Right lobe of liver (tissue), 6 donors: Measurements from ENCODE around the gene SEMA3A. TPM values are rescaled to one million over a fixed set of nuclear protein-coding genes. Genes with fewer than 3 reads are reported as not detected.
"Not testable (repeated sequence)": the region's sequence is repeated elsewhere in the genome, so short reads cannot be mapped to it uniquely, and the experiment has no call there.

Experiments used
- ATAC-seq, 4 donors: fragments of 200-7000 bp; cut with Tn5 transposase; one replicate each; pipeline ENCODE4 v1.9.1; 2020; ENCODE audit warnings: mild to moderate bottlenecking in 4 of 4, moderate library complexity in 4 of 4
- DNase-seq, 3 donors: peaks; one replicate each; pipeline ENCODE4 v3.0.0-alpha.2; 2020
- H3K27ac ChIP-seq, 3 donors: fragments of 200-600 bp; one replicate each; pipeline ENCODE4 v1.8.0; 2022
- H3K27me3 ChIP-seq, 2 donors: fragments of 200-600 bp; one replicate each; pipeline ENCODE4 v1.8.0; 2022
- H3K36me3 ChIP-seq, 4 donors: fragments of 200-600 bp; sonication (generic) in 1 of 4; one replicate each; pipeline versions ENCODE4 v1.5.1 to v1.8.0; 2017 to 2022; ENCODE audit warnings: control low read depth in 1 of 4
- H3K4me1 ChIP-seq, 4 donors: fragments of 200-600 bp; sonication (generic) in 1 of 4; one replicate each; pipeline versions ENCODE4 v1.5.1 to v1.8.0; 2017 to 2022; ENCODE audit warnings: control low read depth in 1 of 4
- H3K4me3 ChIP-seq, 3 donors: fragments of 200-600 bp; one replicate each; pipeline ENCODE4 v1.8.0; 2022
- H3K9me3 ChIP-seq, 4 donors: fragments of 200-600 bp; sonication (generic) in 1 of 4; one replicate each; pipeline versions ENCODE4 v1.5.1 to v1.8.0; 2017 to 2022; ENCODE audit warnings: control low read depth in 1 of 4
- POLR2A ChIP-seq: fragments of 450-650 bp; IDR thresholded peaks from one replicate; pipeline ENCODE4 v1.6.1; 2017; ENCODE audit warnings: antibody characterized with exemption, mild to moderate bottlenecking
- WGBS: methylation state at CpG from one replicate; pipeline ENCODE4 v1.1.6; 2018; ENCODE audit warnings: low coverage, low lambda C conversion rate; ENCODE audit not compliant: insufficient coverage; ENCODE audit errors: missing lambda C conversion rate; 5-methylcytosine and 5-hydroxymethylcytosine counted together
- intact Hi-C, 2 donors: fragments of 100-400 bp; cut with DNase I; formaldehyde crosslinking; loops; one replicate each; pipeline versions ENCODE4 v1.11.2 to v1.14.1; 2022
- total RNA-seq, 6 experiments: library from RNA; depleted of rRNA in 2 of 6; stranded (reverse); fragments of >200 nt in 2 of 6; fragmentation: NEBNext Ultra II Directional in 3 of 6; extraction: Animal tissue kit (Norgen Biotek cat#: 25700) in 3 of 6; gene quantifications; one replicate each; pipeline versions ENCODE4 v1.1.0 to v1.2.4, GENCODE V29; 2016 to 2023
- TF ChIP-seq, protein P1 (sequence below), 4 donors: fragments of 200-600 bp in 3 of 4; fragments of 450-650 bp in 1 of 4; IDR thresholded peaks; one replicate each; pipeline versions ENCODE4 v1.5.1 to v1.8.0; 2016 to 2022; ENCODE audit warnings: antibody characterized with exemption in 4 of 4, mild to moderate bottlenecking in 2 of 4
- donor health status: DM: no; HTN: yes; CAD: no.
- donor health status: DM: no; HTN: no; CAD: no.
- donor health status: DM: no; HTN: no; CAD: no.
- donor health status: DM: no; HTN: yes; CAD: no.
- donor health status: DM: no; HTN: yes; CAD: no.

SEMA3A gene
- total RNA-seq, 6 experiments from 2014 or later = 0.12 to 0.57 (median 0.29) TPM; not detected in 1

GRCh38 chr7:84157171-84157570, 37.4 kb downstream of the SEMA3A start:
- Histone ChIP-seq H3K9me3 (no peaks in the 10 kb centered on the region), H3K36me3 (no peaks in the 10 kb centered on the region), H3K27ac (no peak overlapping the region), H3K4me3 (no peak overlapping the region), H3K4me1 (no peaks in the 10 kb centered on the region), H3K27me3 (no peaks in the 10 kb centered on the region)
- ATAC-seq (no peak), DNase-seq (no peak)
- 51% methylated on average over 4 of the region's 4 CpGs for WGBS
- no peak for TF ChIP-seq POLR2A
- TF ChIP-seq, protein P1, sequence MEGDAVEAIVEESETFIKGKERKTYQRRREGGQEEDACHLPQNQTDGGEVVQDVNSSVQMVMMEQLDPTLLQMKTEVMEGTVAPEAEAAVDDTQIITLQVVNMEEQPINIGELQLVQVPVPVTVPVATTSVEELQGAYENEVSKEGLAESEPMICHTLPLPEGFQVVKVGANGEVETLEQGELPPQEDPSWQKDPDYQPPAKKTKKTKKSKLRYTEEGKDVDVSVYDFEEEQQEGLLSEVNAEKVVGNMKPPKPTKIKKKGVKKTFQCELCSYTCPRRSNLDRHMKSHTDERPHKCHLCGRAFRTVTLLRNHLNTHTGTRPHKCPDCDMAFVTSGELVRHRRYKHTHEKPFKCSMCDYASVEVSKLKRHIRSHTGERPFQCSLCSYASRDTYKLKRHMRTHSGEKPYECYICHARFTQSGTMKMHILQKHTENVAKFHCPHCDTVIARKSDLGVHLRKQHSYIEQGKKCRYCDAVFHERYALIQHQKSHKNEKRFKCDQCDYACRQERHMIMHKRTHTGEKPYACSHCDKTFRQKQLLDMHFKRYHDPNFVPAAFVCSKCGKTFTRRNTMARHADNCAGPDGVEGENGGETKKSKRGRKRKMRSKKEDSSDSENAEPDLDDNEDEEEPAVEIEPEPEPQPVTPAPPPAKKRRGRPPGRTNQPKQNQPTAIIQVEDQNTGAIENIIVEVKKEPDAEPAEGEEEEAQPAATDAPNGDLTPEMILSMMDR (IDR thresholded peaks at IDR 0.05) = no peak
- intact Hi-C loops = no loop called here

DNA sequence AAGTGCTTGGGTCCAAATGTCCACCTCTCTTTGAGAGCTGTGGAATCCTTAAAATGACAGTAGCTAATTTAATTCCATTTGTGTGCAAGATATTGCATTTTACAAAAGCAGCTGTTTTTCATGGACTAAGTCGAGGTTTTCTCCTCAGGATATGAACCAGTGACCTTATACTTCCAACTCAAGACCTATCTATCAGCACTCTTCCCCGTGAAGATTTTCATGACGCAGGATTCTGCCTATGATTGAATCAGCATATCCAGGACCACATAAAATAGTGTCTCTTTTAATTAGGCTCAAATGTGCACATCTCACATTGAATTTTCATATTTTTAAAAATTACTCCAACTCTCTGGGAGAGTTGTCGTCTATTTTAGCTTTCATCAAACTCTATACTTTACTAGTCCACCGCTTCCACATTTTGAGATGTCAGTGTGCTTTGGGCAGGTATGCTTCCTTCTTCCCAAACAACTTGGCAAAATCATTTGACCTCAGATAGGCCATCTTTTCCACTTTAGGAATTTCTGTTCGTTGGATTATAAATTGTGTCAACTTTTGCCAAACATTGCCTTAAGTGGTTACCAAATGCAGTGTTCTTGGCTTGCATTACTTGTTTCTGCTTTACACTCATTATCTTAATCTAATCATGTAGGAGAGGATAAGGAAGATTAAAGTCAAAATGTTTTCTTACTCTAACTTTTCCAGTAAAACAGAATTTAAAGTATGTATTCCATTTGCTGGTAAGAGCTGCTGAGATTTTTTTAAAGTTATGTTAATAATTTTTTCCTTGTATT, 39.4 kb downstream of the SEMA3A start:
- Histone ChIP-seq H3K9me3 (no peaks in the 10 kb centered on the region), H3K36me3 (no peaks in the 10 kb centered on the region), H3K4me1 (no peaks in the 10 kb centered on the region), H3K4me3 (no peak overlapping the region), H3K27ac (no peak overlapping the region), H3K27me3 (no peaks in the 10 kb centered on the region)
- 53% methylated on average over 6 of the region's 6 CpGs for WGBS
- intact Hi-C loops = no loop called here
- ATAC-seq (no peak), DNase-seq (no peak)
- TF ChIP-seq POLR2A = no peak
- TF ChIP-seq, protein P1 (IDR thresholded peaks at IDR 0.05) = no peak

GRCh38 chr7:84152995-84153394, 41.6 kb downstream of the SEMA3A start:
- Histone ChIP-seq H3K9me3 (no peaks in the 10 kb centered on the region), H3K27me3 (no peaks in the 10 kb centered on the region), H3K4me1 (no peaks in the 10 kb centered on the region), H3K27ac (no peak overlapping the region), H3K4me3 (no peak overlapping the region), H3K36me3 (no peaks in the 10 kb centered on the region)
- no peak for ATAC-seq
- intact Hi-C loops = no loop called here
- DNase-seq = no peak
- TF ChIP-seq, protein P1 (IDR thresholded peaks at IDR 0.05) = no peak
- no peak for TF ChIP-seq POLR2A

GRCh38 chr7:84150370-84150769, 44.2 kb downstream of the SEMA3A start:
- intact Hi-C loops, H3K9me3 ChIP-seq: not testable (repeated sequence)
- 20% methylated on average over 1 of the region's 22 CpGs for WGBS

DNA sequence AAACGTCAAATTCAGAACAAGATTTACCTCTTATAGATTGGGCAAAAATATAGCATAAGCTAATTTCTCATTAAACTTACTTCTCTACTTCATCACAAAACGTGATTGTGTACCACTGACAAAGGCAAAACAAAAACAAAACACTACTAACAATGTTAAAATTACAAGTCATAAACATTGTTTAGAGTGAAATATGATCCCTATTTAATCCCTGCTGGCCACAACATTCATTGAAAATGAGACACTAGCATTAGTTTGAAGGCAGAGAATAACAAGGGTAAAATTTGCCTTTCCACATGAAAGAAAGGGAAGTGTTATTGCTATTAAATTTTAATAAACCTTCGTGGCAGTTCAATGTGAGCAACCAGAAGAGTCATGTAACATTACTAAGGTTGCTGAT, 45.0 kb downstream of the SEMA3A start:
- H3K9me3 ChIP-seq = no peaks in the 10 kb centered on the region
- H3K27ac ChIP-seq = no peak overlapping the region
- H3K4me1 ChIP-seq = no peaks in the 10 kb centered on the region
- TF ChIP-seq, protein P1 (IDR thresholded peaks at IDR 0.05) = no peak
- TF ChIP-seq POLR2A = no peak
- no peaks in the 10 kb centered on the region for H3K36me3 ChIP-seq
- no peaks in the 10 kb centered on the region for H3K27me3 ChIP-seq
- 37% methylated on average over 3 of the region's 3 CpGs for WGBS
- no peak overlapping the region for H3K4me3 ChIP-seq
- DNase-seq = no peak
- intact Hi-C loops = no loop called here
- ATAC-seq = no peak

More at GRCh38 chr7:84150370-84150769, 44.2 kb downstream of the SEMA3A start:
- not testable (repeated sequence) for H3K27ac ChIP-seq, H3K36me3 ChIP-seq, H3K4me3 ChIP-seq, H3K4me1 ChIP-seq, DNase-seq, H3K27me3 ChIP-seq, ATAC-seq
